DOHH2 (cell line): ENCODE measurements around the gene CST6.

Experiments
- CTCF ChIP-seq: fragments of 200-600 bp; sonication (generic); IDR thresholded peaks from one replicate; pipeline ENCODE4 v1.5.1; 2014; ENCODE audit warnings: antibody characterized with exemption, mild to moderate bottlenecking, low read depth, low read length; ENCODE audit not compliant: poor library complexity, severe bottlenecking
- EZH2phosphoT487 ChIP-seq: fragments of 200-600 bp; sonication (generic); IDR thresholded peaks from 2 replicates; pipeline ENCODE4 v1.6.1; 2017; ENCODE audit warnings: borderline replicate concordance, mild to moderate bottlenecking, antibody characterized with exemption, low read length, moderate library complexity, mixed read lengths

- TF ChIP-seq CTCF (no peak), EZH2phosphoT487 (no peak)
Observed at GRCh38 chr11:65981972-65982823, 29.6 kb upstream of the CST6 start.
